HG03354 (cell line): ENCODE results near the gene EHMT1.
"Not testable (repeated sequence)": the region's sequence is repeated elsewhere in the genome, so short reads cannot be mapped to it uniquely, and the experiment has no call there.

Experiments
- ATAC-seq: cut with Tn5 transposase; IDR thresholded peaks from one replicate; pipeline ENCODE4 v1.9.1; 2021; ENCODE audit warnings: mild to moderate bottlenecking; ENCODE audit not compliant: unreplicated experiment, poor library complexity, severe bottlenecking

Gene EHMT1

DNA sequence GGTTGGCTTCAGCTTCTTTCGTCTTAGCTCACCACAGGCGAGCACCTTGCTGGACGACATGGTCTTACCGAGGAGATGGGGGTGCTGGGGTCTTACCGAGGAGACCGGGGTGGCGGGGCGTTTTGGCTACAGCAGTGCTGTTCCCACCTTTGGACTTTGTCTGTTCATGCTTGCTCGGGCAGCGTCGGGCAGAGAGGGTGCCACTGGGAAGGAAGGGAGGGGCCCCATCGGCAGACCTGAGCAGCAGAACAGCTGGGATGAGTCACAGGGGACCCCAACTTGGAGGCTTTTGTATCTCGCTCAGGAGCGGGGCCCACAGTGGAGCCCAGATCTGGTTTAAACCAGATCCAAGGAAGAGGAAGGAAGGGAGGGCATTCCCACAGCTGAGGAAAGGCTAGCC lies 152.8 kb downstream of the EHMT1 start:
- no peak for ATAC-seq

DNA sequence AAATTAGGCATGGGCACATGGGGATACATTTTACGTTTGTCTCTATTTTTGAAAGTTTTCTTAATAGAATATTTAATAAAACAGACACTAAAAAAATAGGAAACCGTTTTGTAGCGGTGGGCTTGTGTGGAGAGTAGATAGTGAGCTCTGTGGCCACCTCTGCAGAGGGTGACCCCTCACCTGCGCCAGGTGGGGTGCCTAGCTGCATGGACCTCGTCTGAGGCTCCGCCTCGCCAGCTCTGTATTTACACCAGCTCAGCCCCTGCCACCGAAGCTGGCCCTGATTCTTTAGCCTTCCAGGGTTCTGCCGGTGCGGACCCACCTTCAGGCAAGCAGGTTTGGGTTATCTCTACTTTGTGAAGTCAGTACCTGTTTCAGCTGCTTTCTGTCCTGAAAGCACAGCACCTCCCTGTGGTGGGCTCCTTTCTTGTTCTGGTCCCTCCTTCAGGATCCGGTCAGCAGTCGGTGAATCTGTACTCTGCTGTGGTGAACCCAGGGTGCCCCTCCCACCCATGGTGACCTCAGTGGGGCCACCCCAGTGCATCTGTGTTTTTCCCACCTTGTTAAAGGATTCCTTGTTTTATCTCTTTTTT lies 153.6 kb downstream of the EHMT1 start:
- ATAC-seq: no peak

DNA sequence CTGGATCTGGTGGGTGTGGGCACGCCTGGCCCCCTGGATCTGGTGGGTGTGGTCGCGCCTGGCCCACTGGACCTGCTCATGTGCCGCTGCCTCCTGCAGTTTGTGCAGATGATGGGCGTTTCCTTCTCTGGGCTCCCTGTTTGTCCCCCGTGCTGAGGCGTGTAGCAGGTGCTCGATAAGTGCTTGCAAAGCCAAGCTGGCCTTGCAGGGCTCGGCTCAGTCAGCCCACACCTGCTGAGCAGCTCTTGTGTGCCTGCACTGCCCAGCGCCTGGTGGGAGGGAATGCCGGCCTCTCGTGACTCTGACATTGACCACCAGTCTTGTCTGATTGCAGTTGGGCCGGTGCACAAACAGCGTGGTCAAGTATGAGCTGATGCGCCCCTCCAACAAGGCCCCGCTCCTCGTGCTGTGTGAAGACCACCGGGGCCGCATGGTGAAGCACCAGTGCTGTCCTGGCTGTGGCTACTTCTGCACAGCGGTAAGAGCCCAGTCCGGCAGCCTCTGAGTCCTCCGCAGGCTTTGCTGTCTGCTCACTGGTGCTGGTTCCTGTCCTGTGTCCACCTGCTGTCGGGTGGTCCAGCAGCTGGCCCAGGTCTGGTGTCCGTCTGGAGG lies 156.1 kb downstream of the EHMT1 start:
- ATAC-seq: no peak

DNA sequence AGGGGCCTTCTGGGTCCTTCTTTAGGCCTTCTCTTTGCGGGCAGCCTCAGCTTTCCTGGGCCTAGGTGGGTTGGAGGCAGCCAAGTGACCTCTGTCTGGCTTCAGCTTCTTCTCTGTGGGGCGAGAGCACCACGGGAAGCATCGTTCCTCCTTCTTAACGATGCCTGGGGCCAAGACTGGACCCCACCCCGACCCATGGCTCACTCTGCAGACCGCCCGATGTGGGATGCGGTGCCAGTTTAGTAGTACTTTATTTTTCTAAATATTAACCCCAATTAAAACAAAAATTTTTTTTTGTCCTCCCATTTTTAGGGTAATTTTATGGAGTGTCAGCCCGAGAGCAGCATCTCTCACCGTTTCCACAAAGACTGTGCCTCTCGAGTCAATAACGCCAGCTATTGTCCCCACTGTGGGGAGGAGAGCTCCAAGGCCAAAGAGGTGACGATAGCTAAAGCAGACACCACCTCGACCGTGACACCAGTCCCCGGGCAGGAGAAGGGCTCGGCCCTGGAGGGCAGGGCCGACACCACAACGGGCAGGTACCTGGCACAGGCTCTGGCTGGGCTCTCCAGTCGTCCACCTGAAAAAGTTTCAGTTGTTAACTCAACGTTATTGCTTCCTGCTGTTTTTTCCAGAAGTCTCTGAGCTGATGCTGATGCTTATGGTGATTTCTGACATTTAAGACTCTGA lies 157.6 kb downstream of the EHMT1 start:
- no peak for ATAC-seq

DNA sequence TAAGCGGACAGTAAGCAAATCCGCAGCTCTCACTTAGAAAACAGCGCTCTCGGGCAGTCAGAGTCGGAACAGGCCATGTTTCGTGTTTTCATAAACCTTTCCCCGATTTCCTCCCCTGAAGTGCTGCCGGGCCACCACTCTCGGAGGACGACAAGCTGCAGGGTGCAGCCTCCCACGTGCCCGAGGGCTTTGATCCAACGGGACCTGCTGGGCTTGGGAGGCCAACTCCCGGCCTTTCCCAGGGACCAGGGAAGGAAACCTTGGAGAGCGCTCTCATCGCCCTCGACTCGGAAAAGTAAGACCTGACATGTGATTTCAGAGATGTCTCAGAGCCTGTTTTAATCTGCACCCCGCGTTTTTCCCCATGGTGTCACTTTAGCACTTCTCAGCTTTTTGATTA lies 159.0 kb downstream of the EHMT1 start:
- ATAC-seq: no peak

DNA sequence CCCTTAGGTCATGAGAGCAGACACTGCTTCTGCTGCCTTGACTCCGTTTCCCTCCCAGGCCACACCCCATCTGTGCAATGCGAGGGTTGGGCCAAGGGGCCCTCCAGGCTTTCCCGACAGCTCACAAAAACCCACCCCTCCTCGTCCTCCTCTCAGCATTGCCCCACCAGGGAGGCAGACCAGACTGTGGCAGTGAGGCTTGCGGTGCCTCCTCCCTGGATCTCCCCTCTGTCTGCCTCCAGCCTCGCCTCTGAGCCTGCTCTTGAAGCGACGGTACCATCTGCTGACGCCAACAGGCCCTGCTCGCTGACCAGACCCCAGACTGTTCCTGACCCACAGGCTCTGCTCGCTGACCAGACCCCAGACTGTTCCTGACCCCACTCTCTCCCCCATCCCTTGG lies 159.5 kb downstream of the EHMT1 start:
- ATAC-seq: no peak

DNA sequence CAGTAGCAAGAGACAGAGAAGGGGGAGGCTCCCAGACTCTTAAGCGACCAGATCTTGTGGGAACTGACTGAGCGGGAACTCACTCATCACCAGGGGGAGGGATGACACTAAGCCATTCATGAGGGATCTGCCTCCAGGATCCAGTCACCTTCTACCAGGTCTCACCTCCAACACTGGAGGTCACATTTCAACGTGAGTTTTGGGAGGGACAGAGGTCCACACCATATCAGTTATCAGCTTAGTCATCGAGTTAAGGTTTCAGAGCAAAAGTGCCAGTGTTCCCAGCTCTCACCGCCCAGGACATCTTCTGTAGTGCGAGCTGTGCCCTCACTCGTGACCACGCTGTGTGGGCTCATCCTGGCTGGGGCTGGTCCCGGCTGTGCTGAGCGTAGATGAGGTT lies 160.1 kb downstream of the EHMT1 start:
- ATAC-seq: no peak

DNA sequence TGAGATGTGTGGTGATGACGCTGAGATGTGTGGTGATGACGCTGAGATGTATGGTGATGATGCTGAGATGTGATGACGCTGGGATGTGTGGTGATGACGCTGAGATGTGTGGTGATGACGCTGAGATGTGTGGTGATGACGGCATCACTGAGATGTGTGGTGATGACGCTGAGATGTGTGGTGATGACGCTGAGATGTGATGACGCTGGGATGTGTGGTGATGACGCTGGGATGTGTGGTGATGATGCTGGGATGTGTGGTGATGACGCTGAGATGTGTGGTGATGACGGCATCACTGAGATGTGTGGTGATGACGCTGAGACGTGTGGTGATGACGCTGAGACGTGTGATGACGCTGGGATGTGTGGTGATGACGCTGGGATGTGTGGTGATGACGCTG lies 161.2 kb downstream of the EHMT1 start:
- ATAC-seq: not testable (repeated sequence)

DNA sequence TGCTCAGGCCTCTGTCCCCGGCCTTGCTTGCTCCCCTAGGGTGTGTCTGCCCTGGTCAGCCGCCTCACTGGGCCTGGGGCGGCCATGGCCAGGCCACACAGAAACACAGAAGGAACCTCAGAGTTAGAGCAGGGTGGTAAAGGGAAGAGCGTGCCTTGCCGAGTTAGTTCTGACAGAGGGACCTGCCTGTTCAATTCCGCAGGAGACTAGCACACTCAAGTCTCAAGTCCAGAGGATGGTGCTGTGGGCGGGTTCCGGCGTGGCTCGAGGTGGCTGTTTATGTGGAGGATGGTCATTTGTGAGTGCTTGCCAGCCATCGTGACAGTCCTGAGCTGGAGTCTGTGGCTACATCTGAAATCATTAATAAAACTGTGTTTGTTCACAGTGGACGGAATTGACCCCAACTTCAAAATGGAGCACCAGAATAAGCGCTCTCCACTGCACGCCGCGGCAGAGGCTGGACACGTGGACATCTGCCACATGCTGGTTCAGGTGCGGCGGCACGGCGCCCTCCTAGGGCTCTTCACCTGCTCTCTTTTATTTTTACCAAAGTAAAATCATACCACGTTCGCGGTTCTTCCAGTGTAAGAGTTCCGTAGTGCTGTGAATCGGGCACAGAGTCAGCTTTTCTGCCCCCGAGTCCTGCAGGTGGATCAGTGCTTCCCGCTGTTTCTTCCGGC lies 163.2 kb downstream of the EHMT1 start:
- no peak for ATAC-seq

DNA sequence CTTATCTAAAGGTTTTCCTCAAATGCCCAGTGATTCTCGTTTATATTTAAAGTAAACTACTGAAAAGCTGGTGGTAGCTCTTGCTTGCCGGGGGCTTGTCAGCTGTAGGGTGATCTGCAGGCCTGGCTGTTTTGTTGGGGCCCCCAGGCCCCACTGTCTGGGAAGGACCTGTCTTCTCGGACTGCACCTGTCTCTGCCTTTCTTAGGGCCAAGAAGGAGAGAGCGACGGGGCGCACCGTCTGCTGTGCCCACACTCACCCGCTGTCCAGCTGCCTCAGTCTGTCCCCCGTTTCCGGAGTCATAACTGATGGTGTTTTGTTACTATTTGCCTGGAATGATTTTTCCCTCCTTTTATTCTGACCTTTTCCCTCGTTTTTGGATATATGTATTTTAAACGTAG lies 164.7 kb downstream of the EHMT1 start:
- no peak for ATAC-seq

DNA sequence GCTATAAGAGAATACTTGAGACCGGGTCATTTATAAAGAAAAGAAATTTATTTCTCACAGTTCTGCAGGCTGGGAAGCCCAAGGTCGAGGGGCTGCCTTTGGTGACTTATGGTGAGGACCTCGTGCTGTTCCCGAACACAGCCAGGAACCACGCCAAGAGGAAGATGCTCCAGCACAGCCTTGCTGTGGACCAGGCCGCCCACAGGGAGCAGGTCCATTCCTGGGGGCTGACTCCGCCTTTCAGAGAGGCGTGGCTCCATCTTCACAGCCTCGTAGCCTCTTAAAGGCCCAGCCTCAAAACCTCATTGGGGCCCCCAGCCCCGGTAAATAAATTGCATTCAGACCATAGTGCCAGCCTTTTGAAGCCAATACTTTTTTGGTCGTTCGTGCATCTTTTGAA lies 165.2 kb downstream of the EHMT1 start:
- ATAC-seq: no peak

DNA sequence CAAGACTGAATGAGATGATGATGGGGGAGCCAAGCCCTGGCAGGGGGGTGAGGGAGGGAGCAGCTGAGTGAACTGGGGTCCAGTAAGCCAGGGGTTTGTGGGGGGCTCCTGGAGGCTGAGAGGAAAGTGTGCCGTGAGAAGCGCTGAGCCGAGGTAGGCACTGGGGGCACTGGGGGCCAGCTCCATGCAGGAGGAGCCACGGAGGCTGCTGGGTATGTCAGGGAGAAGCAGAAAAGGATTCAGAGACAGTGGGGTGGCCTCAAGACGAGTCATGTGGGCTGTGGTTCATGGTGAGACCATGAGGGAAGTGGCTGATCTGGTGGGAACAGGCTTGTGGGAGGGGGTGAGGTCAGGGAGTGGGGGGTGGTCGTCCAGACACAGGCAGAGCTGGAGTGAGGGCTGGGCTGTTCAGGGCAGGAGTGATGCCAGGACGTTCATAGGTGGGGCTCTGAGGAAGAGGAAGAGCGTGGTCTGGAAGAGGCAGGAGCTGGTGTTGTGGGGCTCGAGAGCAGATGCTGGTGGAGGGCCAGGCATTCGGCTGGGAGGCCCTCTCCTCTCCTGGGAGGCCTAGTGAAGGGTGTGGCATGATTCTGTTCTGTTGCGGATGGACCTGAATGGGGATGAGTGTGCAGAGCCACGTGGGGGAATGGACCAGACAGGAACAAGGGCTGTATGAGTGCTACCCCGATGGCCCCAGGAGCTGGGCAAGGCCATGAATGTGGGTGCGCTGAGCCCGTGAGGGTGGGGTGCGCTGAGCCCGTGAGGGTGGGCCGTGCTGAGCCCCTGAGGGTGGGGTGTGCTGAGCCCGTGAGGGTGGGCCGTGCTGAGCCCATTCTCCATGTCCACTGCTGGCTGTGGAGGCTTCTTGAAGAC lies 166.1 kb downstream of the EHMT1 start:
- ATAC-seq: no peak

DNA sequence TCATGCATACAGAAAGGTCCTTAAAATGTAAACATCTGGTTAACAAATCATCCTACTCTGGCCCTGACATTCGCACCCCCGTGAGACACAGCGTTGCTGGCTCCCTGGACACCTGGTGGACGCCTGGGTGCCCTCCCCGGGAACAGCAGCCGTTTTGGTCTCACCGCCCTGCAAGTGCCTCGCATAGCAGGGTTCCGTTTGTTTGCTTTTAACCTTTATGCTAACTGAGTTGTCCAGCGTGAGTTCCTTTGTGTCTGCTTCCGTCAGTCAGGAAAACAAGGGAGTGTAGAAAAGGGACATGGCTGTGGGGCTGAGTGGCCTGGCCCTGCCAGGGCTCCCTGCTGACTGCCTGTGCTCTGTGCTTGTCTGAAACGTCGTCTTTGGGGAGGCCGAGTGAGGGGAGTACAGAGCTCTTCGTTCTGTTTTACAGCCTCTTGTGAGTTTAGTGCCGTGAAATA lies 166.9 kb downstream of the EHMT1 start:
- ATAC-seq: no peak

DNA sequence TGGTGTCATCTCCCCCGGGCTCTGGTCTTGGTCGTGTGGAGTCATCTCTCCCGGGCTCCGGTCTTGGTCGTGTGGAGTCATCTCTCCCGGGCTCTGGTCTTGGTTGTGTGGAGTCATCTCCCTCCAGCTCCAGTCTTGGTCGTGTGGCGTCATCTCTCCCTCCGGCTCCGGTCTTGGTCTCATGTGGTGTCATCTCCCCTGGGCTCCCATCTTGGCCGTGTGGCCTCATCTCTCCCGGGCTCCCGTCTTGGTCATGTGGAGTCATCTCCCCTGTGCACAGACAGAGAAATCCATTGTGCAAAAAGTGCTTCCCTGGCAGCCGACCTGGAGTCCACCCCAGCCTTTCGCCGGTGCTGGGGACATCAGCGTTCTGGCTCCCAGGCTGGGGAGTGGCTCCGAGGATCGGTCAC lies 167.7 kb downstream of the EHMT1 start:
- no peak for ATAC-seq

DNA sequence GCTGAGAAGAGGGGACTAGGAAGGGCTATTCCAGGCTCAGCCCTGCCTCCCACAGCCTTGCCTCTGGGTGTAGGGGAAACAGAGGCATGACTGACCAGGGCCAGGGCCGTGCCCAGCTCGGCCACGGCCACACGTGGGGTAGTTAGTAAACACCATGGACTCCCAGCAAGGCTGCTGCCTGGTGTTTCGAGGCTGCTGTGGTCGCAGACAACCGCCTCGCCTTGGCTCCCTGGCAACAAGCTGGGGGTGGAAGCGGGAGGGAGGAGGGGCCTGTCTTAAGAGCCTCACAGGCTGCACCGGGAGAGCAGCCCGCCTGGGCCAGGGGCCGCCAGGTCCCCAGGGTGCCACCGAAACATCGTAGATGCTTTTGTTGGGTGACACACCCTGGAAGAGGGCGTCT lies 168.6 kb downstream of the EHMT1 start:
- ATAC-seq: no peak

DNA sequence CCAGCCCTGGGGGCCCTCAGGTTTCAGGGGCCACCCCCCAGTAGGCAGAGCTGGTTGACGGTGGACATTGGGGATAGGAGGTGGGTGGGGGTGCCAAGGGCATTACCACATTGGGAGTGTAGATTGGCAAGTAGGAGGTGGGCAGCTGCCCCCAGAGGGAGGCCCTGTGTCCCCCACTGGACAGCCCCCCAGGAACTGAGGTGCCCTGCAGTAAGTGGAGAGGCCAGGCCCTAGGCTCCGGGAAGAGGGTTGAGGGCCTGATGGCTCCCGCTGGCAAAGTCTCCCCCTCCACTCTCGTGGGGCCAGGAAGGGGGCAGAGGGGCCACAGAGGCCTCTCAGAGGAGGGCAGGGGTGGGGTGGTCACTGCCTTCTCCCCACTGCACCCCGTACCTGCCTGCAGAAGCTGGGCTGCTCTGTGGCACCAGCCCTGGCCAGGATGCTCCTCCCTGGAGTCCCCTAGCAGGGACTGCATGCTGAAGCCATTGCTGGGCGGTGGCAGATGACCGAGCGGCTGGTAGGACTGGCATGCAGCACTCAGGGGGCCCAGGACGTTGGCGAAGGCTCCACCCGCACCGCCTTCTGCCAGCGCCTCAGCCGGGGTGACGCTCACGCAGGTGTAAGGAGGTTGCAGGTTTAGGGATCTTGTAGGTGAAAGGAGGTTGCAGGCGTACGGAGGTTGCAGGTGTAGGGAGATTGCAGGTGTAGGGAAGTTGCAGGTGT lies 169.1 kb downstream of the EHMT1 start:
- ATAC-seq: no peak

DNA sequence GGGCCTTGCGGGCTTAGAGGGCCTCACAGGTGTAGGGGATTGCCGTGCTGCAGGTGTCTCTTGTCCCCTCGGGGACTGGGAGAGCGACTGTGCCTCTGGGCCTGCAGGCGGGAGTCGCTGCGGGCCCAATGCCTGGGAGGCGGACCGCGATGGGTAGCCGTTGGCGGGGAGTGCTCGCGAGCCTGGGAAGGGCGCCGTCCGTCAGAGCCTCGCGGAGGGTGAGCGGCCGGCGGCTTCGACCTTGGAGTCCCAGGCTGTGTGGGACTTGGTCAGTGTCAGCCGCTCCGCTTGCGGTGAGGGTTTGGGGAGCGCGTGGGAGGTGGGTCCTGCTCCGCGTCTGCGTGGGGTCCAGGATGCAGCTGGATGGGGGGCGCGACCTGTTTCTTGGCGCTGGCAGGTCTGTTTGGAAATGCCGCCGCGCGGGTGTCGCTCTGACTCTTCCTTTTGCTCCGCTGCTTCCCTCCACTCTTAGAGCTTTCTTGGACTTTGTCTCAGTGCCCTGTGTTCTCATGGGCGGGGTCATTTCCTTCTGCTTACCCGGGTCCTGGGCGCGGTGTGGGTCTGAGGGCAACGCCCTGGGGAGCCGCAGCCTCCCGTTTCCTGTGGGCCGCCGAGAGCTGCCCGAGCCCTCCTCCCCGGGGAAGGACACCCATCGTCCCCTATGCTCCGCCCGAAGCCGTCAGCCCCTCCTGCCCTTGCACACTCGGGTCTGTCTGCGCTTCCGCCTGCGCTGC lies 169.9 kb downstream of the EHMT1 start:
- ATAC-seq: no peak

DNA sequence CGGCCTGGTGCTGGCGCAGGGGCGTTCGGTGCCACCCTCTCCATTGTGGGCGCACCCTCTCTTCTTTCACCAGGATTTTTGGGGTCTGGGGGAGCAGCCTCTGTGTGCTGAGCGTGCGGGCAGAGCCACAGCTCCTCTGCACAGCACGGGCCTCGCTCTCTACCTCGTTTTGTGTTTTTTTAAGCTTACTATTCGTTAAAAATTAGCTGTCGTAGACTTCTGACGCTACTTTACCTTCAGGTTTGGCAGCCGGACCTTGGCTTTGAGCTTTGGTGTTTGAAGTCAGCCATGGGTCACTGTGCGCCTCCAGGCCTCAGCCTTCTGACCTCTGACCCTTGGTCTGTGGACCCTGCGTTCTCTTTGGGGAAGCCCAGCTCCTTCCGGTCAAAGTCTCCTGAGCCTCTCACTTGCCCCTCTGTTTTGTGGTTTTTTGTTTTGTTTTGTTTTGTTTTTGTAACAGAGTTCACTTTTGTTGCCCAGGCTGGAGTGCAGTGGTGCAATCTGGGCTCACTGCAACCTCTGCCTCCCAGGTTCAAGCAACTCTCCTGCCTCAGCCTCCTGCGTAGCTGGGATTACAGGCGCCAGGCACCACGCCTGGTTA lies 170.6 kb downstream of the EHMT1 start:
- no peak for ATAC-seq
